Stomach (tissue), 4 donors: ENCODE results near the gene LCLAT1.

Source experiments
- CTCF ChIP-seq, 7 experiments: fragments of 450-650 bp in 4 of 7; fragments of 200-600 bp in 3 of 7; sonication (generic) in 3 of 7; IDR thresholded peaks; one replicate each; pipeline ENCODE4 v1.5.1; 2016 to 2019; ENCODE audit warnings: antibody characterized with exemption in 7 of 7, control low read depth in 2 of 7, mild to moderate bottlenecking in 1 of 7
- POLR2A ChIP-seq, 4 donors: fragments of 450-650 bp; IDR thresholded peaks; one replicate each; pipeline ENCODE4 v1.6.1; 2016; ENCODE audit warnings: antibody characterized with exemption in 4 of 4, control low read depth in 2 of 4, mild to moderate bottlenecking in 1 of 4, moderate library complexity in 1 of 4

- TF ChIP-seq POLR2A (IDR thresholded peaks at IDR 0.05) = no peak
- TF ChIP-seq CTCF (IDR thresholded peaks at IDR 0.05) = no peak
These were observed 245.8 kb downstream of the LCLAT1 start for GRCh38 chr2:30692829-30693275.
